GM19397 (cell line): ENCODE results near the gene WNT5B.
"Not testable (repeated sequence)": the region's sequence is repeated elsewhere in the genome, so short reads cannot be mapped to it uniquely, and the experiment has no call there.

Experiments
- ATAC-seq: cut with Tn5 transposase; IDR thresholded peaks from one replicate; pipeline ENCODE4 v1.9.1; 2021; ENCODE audit warnings: mild to moderate bottlenecking, moderate library complexity; ENCODE audit not compliant: unreplicated experiment

Gene WNT5B

GRCh38 chr12:1595690-1596347, 33.2 kb upstream of the WNT5B start:
- no peak for ATAC-seq

- ATAC-seq: no peak
Measured at GRCh38 chr12:1598757-1599156, 30.3 kb upstream of the WNT5B start.

GRCh38 chr12:1602706-1603105, 26.3 kb upstream of the WNT5B start:
- ATAC-seq: not testable (repeated sequence)

- ATAC-seq: no peak
Measured at GRCh38 chr12:1603269-1603993, 25.6 kb upstream of the WNT5B start.

- no peak for ATAC-seq
Measured at GRCh38 chr12:1604464-1604863, 24.6 kb upstream of the WNT5B start.

- peak; percentile 21 for ATAC-seq
Measured at GRCh38 chr12:1605129-1606020, 23.7 kb upstream of the WNT5B start.

GRCh38 chr12:1606021-1606622, 22.9 kb upstream of the WNT5B start:
- peak; percentile 52 for ATAC-seq

GRCh38 chr12:1607940-1608712, 20.9 kb upstream of the WNT5B start:
- no peak for ATAC-seq

- ATAC-seq: no peak
Measured at GRCh38 chr12:1608713-1609119, 20.3 kb upstream of the WNT5B start.

- no peak for ATAC-seq
Measured at GRCh38 chr12:1610072-1610643, 18.9 kb upstream of the WNT5B start.

GRCh38 chr12:1611803-1612572, 17.0 kb upstream of the WNT5B start:
- ATAC-seq: no peak

- no peak for ATAC-seq
Measured at GRCh38 chr12:1613860-1614259, 15.2 kb upstream of the WNT5B start.

GRCh38 chr12:1614360-1614759, 14.7 kb upstream of the WNT5B start:
- no peak for ATAC-seq

GRCh38 chr12:1616233-1617066, 12.6 kb upstream of the WNT5B start:
- ATAC-seq: no peak

- ATAC-seq: no peak
Measured at GRCh38 chr12:1618489-1618888, 10.5 kb upstream of the WNT5B start.

GRCh38 chr12:1619159-1619558, 9.9 kb upstream of the WNT5B start:
- no peak for ATAC-seq

GRCh38 chr12:1619587-1619986, 9.4 kb upstream of the WNT5B start:
- no peak for ATAC-seq

- ATAC-seq: no peak
Measured at GRCh38 chr12:1620092-1620491, 8.9 kb upstream of the WNT5B start.
